Measurements from ENCODE around the gene SEMA3E.

The SEMA3E gene

DNA sequence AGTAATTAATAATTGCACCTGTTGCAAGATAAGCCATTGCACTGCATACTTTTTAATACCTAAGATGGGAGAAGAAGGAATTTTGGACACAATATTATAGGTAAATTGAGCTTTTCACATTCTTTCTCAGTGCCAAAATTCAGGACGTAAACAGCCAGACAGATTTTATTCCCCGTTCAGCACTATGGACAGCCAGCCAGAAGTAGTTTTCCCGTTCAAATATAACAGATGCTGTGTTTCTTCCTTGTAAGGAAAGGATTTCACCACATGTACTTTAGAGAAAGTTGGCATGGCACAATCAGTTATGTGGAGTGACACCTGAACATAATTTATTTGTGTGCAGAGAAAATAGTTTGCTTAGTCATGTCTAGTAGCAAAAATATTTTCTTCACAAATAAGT lies 34.8 kb downstream of the SEMA3E start:
- Histone ChIP-seq H3K27ac (replicated peaks) (no peak overlapping the region), H3K27me3 (ENCODE audit: insufficient read depth, poor library complexity, severe bottlenecking) (no peaks in the 10 kb centered on the region), H3K4me3 (replicated peaks; ENCODE audit: insufficient read depth, low read length) (no peak overlapping the region)
- DNase-seq (ENCODE audit: low read depth in 1 of 2, low spot score in 1 of 2): no peak
- TF ChIP-seq POLR2AphosphoS5 (IDR thresholded peaks at IDR 0.05; ENCODE audit: low read depth): no peak
- TF ChIP-seq, protein P1, sequence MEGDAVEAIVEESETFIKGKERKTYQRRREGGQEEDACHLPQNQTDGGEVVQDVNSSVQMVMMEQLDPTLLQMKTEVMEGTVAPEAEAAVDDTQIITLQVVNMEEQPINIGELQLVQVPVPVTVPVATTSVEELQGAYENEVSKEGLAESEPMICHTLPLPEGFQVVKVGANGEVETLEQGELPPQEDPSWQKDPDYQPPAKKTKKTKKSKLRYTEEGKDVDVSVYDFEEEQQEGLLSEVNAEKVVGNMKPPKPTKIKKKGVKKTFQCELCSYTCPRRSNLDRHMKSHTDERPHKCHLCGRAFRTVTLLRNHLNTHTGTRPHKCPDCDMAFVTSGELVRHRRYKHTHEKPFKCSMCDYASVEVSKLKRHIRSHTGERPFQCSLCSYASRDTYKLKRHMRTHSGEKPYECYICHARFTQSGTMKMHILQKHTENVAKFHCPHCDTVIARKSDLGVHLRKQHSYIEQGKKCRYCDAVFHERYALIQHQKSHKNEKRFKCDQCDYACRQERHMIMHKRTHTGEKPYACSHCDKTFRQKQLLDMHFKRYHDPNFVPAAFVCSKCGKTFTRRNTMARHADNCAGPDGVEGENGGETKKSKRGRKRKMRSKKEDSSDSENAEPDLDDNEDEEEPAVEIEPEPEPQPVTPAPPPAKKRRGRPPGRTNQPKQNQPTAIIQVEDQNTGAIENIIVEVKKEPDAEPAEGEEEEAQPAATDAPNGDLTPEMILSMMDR (IDR thresholded peaks at IDR 0.05; ENCODE audit: insufficient read depth, low read length): no peak
- TF ChIP-seq SPI1 (IDR thresholded peaks at IDR 0.05; ENCODE audit: borderline replicate concordance, low read depth): no peak
- TF ChIP-seq, protein P2, sequence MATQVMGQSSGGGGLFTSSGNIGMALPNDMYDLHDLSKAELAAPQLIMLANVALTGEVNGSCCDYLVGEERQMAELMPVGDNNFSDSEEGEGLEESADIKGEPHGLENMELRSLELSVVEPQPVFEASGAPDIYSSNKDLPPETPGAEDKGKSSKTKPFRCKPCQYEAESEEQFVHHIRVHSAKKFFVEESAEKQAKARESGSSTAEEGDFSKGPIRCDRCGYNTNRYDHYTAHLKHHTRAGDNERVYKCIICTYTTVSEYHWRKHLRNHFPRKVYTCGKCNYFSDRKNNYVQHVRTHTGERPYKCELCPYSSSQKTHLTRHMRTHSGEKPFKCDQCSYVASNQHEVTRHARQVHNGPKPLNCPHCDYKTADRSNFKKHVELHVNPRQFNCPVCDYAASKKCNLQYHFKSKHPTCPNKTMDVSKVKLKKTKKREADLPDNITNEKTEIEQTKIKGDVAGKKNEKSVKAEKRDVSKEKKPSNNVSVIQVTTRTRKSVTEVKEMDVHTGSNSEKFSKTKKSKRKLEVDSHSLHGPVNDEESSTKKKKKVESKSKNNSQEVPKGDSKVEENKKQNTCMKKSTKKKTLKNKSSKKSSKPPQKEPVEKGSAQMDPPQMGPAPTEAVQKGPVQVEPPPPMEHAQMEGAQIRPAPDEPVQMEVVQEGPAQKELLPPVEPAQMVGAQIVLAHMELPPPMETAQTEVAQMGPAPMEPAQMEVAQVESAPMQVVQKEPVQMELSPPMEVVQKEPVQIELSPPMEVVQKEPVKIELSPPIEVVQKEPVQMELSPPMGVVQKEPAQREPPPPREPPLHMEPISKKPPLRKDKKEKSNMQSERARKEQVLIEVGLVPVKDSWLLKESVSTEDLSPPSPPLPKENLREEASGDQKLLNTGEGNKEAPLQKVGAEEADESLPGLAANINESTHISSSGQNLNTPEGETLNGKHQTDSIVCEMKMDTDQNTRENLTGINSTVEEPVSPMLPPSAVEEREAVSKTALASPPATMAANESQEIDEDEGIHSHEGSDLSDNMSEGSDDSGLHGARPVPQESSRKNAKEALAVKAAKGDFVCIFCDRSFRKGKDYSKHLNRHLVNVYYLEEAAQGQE (IDR thresholded peaks at IDR 0.05; ENCODE audit: insufficient replicate concordance, low read depth): peak; percentile 82
- no peak for TF ChIP-seq GABPA (IDR thresholded peaks at IDR 0.05; ENCODE audit: low read depth)

GRCh38 chr7:83613232-83613631 lies 35.7 kb downstream of the SEMA3E start:
- H3K27me3 ChIP-seq (ENCODE audit: insufficient read depth, poor library complexity, severe bottlenecking): no peaks in the 10 kb centered on the region
- DNase-seq (ENCODE audit: low read depth in 1 of 2, low spot score in 1 of 2): no peak

GRCh38 chr7:83611776-83612175 lies 37.2 kb downstream of the SEMA3E start:
- no peak for TF ChIP-seq GABPA (IDR thresholded peaks at IDR 0.05; ENCODE audit: low read depth)
- no peak for TF ChIP-seq POLR2AphosphoS5 (IDR thresholded peaks at IDR 0.05; ENCODE audit: low read depth)
- no peak for TF ChIP-seq SPI1 (IDR thresholded peaks at IDR 0.05; ENCODE audit: borderline replicate concordance, low read depth)
- no peaks in the 10 kb centered on the region for H3K27me3 ChIP-seq (ENCODE audit: insufficient read depth, poor library complexity, severe bottlenecking)

More at GRCh38 chr7:83613232-83613631, 35.7 kb downstream of the SEMA3E start:
- no peak overlapping the region for H3K4me3 ChIP-seq (replicated peaks; ENCODE audit: insufficient read depth, low read length)
- H3K27ac ChIP-seq (replicated peaks): no peak overlapping the region
- TF ChIP-seq POLR2AphosphoS5 (IDR thresholded peaks at IDR 0.05; ENCODE audit: low read depth): no peak
- no peak for TF ChIP-seq SPI1 (IDR thresholded peaks at IDR 0.05; ENCODE audit: borderline replicate concordance, low read depth)
- TF ChIP-seq, protein P2 (IDR thresholded peaks at IDR 0.05; ENCODE audit: insufficient replicate concordance, low read depth): no peak
- TF ChIP-seq GABPA (IDR thresholded peaks at IDR 0.05; ENCODE audit: low read depth): no peak
- TF ChIP-seq, protein P1 (IDR thresholded peaks at IDR 0.05; ENCODE audit: insufficient read depth, low read length): no peak

DNA sequence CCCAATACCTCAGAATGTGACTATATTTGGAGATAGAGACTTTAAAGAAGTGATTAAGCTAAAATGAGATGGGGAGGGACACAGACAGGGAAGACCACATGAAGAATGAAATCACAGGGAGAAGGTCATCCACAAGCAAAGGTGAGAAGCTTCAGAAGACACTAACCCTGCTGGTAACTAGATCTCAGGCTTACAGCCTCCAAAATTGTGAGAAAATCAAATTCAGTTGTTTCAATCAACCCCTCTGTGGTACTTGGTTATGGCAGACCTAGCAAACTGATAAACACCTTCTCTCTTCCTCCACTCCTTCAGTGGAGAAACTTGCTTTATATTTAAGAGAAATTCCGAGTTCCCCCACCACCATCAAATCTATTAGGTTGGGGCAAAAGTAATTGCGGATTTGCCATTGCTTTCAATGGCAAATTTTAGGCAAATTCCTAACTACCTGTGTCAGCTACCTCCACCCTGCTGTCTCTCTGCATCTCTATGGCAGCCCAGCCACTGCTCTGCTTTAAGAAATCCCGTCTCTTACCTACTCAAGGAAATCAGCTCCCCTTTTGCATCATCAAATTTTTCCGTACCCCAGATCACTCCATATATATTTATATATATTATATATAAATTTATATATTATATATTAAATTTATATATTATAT lies 38.2 kb downstream of the SEMA3E start:
- DNase-seq (ENCODE audit: low read depth in 1 of 2, low spot score in 1 of 2): no peak
- no peak overlapping the region for H3K27ac ChIP-seq (replicated peaks)
- TF ChIP-seq, protein P1 (IDR thresholded peaks at IDR 0.05; ENCODE audit: insufficient read depth, low read length): no peak
- TF ChIP-seq, protein P2 (IDR thresholded peaks at IDR 0.05; ENCODE audit: insufficient replicate concordance, low read depth): no peak
- TF ChIP-seq GABPA (IDR thresholded peaks at IDR 0.05; ENCODE audit: low read depth) (no peak), POLR2AphosphoS5 (IDR thresholded peaks at IDR 0.05; ENCODE audit: low read depth) (no peak), SPI1 (IDR thresholded peaks at IDR 0.05; ENCODE audit: borderline replicate concordance, low read depth) (no peak)
- no peaks in the 10 kb centered on the region for H3K27me3 ChIP-seq (ENCODE audit: insufficient read depth, poor library complexity, severe bottlenecking)
- H3K4me3 ChIP-seq (replicated peaks; ENCODE audit: insufficient read depth, low read length): no peak overlapping the region

More at GRCh38 chr7:83611776-83612175, 37.2 kb downstream of the SEMA3E start:
- Histone ChIP-seq H3K4me3 (replicated peaks; ENCODE audit: insufficient read depth, low read length) (no peak overlapping the region), H3K27ac (replicated peaks) (no peak overlapping the region)
- no peak for DNase-seq (ENCODE audit: low read depth in 1 of 2, low spot score in 1 of 2)
